GM18508 (cell line): ENCODE results near the gene NCAPG2.

Experiments used
- ATAC-seq: cut with Tn5 transposase; IDR thresholded peaks from one replicate; pipeline ENCODE4 v1.9.1; 2021; ENCODE audit warnings: moderate number of reproducible peaks; ENCODE audit not compliant: insufficient read depth, unreplicated experiment

The NCAPG2 gene

DNA sequence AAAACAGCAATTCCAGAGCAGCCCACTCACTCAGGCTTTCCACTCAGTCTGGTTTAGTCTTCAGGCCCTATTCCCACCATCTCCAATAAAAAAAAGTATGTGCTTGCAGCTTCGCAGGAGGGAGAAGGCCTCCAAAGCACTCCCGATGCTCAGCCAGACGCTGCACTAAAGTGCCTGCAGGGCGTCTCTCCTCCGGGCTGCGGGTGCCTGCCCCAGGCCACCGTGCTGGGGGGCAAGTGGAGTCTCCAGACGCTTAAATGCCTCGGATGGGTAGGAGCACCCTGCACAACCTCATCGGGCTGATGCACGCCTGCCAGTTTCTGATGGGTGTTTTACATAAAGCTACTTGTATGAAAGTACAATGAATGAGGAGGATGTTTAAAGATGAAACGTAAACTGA lies 31.3 kb upstream of the NCAPG2 start:
- no peak for ATAC-seq

GRCh38 chr7:158734861-158735260 lies 30.3 kb upstream of the NCAPG2 start:
- no peak for ATAC-seq

- ATAC-seq, result no peak
These were observed 29.3 kb upstream of the NCAPG2 start for GRCh38 chr7:158733775-158734494.

GRCh38 chr7:158733220-158733519 lies 28.6 kb upstream of the NCAPG2 start:
- no peak for ATAC-seq

DNA sequence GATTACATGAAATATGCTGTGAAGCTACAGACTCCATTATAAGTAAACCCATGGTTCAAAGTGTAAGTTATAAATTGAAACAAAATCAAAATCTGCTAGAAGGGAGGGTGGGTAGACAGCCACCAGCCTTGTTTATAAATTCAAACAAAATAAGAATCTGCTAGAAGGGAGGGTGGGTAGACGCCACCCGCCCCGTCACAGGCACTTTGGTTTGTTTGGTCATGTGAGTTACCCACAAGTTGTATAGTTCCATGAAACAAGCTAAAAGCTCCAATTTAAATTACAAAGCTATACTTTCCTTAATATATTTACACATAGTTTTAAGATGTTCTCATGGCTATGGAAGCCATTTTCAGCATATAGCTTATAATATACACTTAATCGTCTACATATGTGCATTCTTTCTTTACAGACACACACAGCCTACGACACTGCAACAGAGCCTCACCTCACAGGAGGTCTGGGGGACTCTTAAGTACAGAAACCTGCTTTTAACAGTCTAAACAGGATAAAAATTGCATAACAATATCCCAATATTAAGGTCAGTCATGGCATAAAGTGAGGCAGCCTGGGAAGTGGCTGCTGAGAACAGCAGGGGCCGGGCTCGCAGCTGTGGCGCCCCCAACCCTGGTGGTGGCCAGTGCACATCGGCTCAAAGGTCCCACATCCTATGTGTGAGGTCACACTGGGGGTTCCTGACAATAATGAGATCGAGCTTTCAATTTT lies 28.1 kb upstream of the NCAPG2 start:
- ATAC-seq, result no peak

- no peak for ATAC-seq
These were observed 27.2 kb upstream of the NCAPG2 start for GRCh38 chr7:158731761-158732160.

DNA sequence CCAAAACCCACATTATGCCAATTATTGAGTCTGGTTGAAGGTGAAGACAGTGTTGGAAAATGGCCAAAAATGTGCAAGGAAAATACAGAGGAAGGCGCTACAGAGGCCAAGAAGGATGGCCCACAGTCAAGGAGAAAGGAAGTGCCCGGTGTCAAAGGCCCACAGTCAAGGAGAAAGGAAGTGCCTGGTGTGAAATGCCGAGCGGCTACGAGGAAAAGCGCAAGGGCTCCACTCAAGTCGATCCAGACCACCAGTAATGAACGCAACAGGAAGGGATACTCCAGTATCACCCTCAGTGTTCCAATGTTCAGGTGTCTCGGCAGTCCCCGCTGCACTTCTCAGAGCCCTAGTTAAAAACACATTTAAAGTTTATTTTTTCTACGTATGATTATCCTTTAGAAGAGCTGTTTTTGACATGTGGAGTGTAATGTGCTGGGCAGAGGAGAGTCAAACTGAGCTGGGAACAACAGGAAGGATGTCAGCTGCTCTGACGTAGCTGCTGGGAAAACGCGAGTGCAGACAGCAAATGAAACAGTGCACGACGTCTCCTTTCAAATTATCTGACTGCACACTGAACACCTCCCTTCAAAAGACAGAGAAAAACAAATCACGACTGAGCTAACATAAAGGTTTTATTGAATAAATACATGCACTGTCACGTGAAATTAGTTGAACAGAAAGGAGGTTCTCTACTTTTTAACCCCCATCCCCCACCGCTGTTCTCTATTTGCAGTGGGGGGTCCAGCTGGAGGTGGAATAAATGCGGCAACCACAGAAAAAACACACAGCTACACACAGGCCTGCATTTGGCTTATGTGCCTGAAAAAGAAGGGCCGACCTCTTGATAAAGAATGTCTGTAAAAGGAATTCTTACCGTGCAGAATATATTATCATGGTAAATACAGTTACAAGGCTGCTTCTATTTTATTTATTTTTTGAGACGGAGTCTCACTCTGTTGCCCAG lies 26.1 kb upstream of the NCAPG2 start:
- ATAC-seq, result no peak

DNA sequence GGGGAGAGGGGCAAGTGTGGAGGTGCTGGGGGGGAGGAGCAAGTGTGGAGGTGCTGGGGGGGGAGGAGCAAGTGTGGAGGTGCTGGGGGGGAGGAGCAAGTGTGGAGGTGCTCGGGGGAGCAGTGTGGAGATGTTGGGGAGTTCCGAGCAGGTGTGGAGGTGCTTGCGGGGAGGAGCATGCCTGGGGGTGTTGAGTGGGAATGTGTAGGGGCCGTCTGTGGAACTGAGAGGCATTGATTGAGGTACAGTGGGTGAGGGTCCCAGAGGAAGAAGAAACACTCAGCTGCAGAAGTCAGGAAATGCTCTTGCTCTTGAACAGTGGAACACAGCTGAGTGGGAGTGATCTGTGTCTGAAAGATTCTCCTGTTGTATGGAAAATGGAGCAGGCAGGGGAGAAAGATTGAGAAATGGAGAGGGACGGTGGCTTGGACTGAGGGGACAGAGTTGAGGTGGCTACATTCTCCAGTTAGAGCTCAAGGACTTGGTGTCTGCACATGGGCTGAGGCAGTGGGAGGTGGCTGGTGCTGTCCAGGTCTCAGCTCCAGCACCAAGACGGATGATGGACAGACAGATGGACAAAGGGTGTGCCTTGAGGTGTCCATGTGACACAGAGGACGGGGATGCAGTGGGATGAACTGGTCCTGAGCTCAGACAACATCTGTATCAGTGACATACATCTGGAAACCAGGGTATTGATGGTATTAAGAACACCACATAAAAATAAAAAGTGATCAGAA lies 25.2 kb upstream of the NCAPG2 start:
- ATAC-seq, result no peak

DNA sequence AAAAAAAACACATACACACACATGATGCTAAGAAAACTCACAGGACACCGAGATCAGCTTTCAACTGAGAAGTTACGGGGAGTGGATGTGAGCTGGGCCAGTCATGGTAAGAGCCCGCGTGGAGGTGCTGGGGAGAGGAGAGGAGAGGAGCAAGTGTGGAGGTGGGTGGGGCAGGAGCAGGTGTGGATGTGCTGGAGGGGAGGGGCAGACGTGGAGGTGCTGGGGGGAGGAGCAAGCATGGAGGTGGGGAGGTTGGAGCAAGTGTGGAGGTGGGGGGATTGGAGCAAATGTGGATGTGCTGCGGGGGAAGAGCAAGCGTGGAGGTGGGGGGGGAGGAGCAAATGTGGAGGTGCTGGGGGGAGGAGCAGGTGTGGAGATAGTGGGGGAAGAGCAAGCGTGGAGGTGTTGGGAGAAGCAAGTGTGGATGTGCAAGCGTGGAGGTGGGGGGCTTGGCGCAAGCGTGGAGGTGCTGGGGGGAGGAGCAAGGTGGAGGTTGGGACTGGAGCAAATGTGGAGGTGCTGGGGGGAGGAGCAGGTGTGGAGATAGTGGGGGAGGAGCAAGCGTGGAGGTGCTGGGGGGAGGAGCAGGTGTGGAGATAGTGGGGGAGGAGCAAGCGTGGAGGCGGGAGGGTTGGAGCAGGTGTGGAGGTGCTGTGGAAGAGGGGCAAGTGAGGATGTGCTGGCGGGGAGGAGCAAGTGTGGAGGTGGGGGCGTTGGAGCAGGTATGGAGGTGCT lies 24.5 kb upstream of the NCAPG2 start:
- ATAC-seq, result no peak

DNA sequence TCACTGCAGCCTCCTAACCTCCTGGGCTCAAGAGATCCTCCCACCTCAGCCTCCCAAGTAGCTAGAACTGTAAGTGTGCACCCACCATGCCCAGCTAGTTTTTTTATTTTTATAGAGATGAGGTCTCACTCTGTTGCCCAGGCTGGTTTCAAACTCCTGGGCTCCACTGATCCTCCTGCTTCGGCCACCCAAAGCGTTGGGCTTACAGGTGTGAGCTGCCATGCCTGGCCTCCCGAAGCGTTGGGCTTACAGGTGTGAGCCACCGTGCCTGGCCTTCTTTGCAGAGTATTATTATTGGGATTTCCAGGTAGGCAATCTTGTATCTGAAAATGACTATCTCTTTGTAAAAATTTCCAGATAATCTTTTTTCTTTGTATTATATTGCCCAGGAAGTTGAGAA lies 23.1 kb upstream of the NCAPG2 start:
- ATAC-seq, result no peak

- no peak for ATAC-seq
These were observed 21.7 kb upstream of the NCAPG2 start for GRCh38 chr7:158726277-158726807.

- ATAC-seq, result no peak
These were observed 20.8 kb upstream of the NCAPG2 start for GRCh38 chr7:158725506-158725800.

- no peak for ATAC-seq
These were observed 20.3 kb upstream of the NCAPG2 start for GRCh38 chr7:158724658-158725505.

GRCh38 chr7:158723714-158724385 lies 19.2 kb upstream of the NCAPG2 start:
- ATAC-seq, result no peak

DNA sequence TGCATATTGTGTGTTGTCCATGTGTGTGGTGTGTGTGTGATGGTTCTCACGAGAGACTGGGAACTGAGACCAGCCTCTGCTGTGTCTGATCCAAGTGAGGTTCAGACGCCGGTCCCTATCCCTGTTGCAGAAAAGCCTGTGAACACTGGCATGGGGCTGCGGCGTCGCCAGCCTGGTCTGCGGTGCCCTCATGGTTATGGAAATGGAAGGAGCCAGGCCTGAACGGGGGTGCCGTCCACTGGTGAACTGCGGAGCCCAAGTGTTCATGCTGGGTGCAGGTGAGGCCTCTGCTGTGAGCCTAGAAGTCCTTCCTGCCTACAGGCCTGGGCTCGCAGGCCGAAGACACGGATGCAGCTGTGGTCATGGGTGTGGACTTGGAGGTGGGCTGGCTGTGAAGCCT lies 18.7 kb upstream of the NCAPG2 start:
- no peak for ATAC-seq

DNA sequence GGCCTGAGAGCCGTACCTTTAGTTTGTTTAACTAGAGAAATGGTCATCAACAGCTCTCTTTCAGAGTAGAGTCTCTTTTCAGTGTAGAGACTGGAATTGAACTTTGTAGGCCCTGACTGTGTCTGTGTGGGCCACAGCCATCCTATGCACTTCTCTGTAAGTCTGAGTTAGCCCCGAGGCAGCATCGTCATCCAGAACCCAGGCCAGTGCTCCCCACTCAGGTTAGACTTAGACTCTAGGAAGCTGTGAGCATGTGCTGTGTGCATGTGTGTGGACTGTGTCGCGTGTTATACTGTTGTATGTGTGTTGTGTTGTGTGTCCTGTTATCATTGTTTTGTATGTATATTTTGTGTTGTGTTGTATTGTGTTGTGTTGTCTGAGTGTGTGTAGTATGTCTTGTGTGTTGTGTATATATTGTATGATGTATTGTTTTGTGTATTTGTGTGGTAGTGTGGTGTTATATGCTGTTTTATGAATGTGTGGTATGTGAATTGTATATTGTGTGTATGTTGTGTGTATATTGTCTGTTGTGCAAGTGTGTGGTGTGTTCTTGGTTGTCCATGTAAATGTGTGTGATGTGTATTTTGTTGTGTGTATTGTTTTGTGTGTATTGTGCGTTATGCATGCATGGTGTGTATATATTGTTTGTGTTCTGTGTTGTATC lies 18.1 kb upstream of the NCAPG2 start:
- ATAC-seq, result no peak

DNA sequence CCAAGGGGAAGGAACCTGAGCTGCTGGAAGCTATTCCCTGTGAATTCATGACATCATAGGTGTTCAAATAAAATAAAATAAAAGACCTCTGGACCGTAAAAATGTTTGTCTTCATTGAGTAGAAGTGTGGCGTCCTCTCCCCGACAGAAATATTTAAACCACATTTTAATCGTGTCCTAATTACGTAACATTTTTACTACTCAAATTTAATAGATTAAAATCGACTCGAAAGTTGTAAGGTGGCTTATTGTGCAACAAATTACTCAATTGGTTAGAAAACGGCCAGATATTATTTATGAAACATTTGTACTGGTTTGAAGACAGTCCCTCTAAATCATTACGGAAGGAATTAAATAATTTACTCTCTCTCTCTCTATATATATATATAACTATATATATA lies 15.5 kb upstream of the NCAPG2 start:
- no peak for ATAC-seq

- ATAC-seq, result no peak
These were observed 12.2 kb upstream of the NCAPG2 start for GRCh38 chr7:158716802-158717201.
